Fibroblast of peridontal ligament (primary cell): ENCODE results near the gene CELSR2.
"Not testable (repeated sequence)": the region's sequence is repeated elsewhere in the genome, so short reads cannot be mapped to it uniquely, and the experiment has no call there.

Source experiments
- DNase-seq: peaks from one replicate; pipeline ENCODE4 v3.0.0-alpha.2; 2010; ENCODE audit errors: extremely low read depth

The CELSR2 gene

GRCh38 chr1:109305991-109306390 lies 56.7 kb downstream of the CELSR2 start:
- not testable (repeated sequence) for DNase-seq

DNA sequence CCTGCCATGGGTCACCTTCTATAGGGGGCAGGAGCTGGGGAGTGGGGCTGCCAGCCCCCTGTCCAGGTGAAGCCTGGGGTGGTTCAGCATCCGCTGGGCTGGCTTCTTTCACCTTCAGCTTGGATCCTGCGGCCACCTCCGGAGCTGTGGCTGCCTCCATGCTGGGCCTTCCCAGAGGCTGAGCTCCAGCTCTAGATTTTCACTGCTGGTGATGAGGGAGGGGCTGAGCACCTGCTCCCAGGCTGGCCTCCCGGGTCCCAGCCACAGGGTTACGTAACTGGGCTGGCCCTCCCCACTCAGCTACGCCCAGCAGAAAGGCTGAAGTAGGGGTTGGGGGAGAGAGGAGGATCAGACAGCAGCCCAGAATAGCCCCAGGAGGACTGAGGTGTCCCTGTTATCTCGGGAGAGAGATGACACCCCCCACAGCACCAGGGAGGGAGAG lies 57.5 kb downstream of the CELSR2 start, which contains the start of gene MYBPHL:
TSS of gene MYBPHL (minus strand) at position 180 of the 442 bp plus-strand sequence. CDS start at position 160, 20 bp downstream.
- DNase-seq = no peak

- no peak for DNase-seq
These were observed 58.1 kb downstream of the CELSR2 start for GRCh38 chr1:109307274-109308021.

DNA sequence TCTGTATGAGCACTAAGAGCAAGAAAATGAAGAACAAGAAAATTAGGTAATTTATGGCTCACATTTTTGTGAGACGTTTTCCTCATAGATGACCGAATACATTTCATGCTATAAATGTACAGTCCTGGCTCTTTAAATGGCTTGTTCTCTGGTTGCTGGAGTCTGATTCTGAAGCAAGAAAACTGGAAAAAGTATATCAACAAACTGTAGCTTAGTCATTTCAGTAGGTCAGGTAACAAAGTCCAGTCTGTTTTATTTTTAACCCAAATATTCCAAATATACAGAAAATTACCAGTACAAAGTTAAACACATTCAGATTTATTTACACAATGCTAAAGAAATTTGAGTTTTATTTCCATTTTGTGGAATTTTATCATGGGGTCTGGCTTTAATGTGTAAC lies 60.0 kb downstream of the CELSR2 start:
- peak; percentile 35 for DNase-seq

- DNase-seq = no peak
These were observed 62.9 kb downstream of the CELSR2 start for GRCh38 chr1:109312246-109312645.

DNA sequence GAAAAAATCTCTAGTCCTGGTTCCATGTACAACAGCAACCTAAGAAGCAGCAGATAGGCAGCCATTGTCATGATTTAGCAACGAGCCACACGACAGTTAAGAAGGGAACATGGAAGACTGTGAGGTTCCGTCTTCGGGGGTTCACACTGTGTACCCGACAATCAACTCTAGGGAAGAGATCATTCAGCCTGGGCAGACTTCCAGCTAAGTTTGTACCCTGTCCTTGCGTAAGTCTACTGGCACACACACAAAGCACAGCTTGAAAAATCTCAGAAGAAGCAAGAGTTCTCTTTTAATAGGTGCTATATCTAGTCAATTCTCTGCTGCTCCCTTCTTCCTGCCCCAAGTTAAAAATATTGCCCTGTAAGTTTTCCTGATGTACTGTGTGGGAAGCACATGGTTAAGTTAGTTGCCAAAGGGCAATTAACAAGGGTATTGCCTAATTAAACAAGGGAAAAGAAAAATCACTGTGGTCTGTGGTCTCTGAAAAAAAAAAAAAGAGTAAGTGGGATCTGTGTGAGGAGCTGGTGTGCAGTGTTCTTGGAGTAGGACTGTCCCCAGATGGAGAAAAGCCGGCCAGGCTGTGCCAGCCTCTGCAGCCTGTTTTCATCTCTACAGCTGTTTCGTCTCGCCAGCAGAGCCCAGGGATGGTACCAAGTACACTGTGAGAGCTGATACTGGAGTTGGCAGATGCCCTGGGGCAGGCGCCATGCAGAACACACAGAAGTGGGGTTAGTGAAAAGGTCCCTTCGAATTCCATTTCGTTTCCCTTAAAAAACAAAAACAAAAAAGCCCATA lies 63.8 kb downstream of the CELSR2 start:
- DNase-seq = peak; percentile 14

- peak; percentile 78 for DNase-seq
These were observed 65.5 kb downstream of the CELSR2 start for GRCh38 chr1:109314795-109315194.

- DNase-seq = no peak
These were observed 65.9 kb downstream of the CELSR2 start for GRCh38 chr1:109315288-109315687.

DNA sequence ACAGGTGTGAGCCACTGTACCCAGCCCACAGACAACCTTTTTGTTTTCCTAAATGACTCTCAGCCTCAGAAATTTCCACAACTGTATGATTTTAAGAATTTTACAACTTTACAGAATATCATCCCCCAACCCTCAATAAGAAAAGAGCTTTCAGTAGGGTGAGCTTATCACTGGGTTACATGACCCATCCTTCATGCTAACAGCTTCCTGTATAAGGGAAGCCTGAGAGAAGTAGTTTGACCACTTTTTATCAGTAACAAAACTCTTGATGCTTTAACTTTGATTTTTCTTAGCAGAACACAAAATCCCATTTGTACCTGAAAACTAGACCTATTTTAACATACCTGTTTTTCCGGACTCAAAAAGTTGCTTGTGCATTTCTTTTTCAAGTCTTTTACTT lies 67.2 kb downstream of the CELSR2 start:
- DNase-seq = no peak

DNA sequence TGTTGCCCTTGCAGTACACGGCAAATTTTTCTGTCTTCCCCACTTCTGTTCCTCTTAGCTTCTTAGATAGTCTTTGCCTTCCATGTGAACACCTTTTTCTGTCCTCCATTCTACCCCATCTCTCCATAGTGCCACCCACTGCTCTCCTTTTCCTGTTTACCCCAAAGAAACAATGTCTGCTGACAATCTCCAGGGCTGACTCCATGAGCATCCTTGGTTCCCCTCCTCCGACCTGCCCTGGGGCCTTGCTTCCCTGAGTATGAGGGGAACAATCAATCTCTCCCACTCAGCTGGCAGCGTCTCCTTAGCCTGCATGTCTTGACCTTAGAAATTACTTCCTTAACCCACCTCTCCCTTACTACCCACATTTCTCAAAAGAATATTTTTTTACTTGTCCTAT lies 69.8 kb downstream of the CELSR2 start:
- no peak for DNase-seq

- no peak for DNase-seq
These were observed 73.6 kb downstream of the CELSR2 start for GRCh38 chr1:109322974-109323373.
